Suprapubic skin (tissue), 4 donors: Measurements from ENCODE around the gene GHITM.

Experiments used
- CTCF ChIP-seq, 2 donors: fragments of 200-600 bp in 1 of 2; fragments of 450-650 bp in 1 of 2; sonication (generic) in 1 of 2; IDR thresholded peaks; one replicate each; pipeline ENCODE4 v1.5.1; 2016 to 2019; ENCODE audit warnings: antibody characterized with exemption in 2 of 2, mild to moderate bottlenecking in 1 of 2, moderate library complexity in 1 of 2
- EP300 ChIP-seq: sonication (generic); formaldehyde crosslinking; IDR thresholded peaks from one replicate; pipeline ENCODE4 v1.6.1; 2017; ENCODE audit warnings: antibody characterized with exemption
- POLR2AphosphoS5 ChIP-seq, 3 donors: sonication (generic); formaldehyde crosslinking; IDR thresholded peaks; one replicate each; pipeline ENCODE4 v1.6.1; 2017; ENCODE audit warnings: antibody characterized with exemption in 3 of 3

GRCh38 chr10:84156768-84157167 is 17.5 kb downstream of the GHITM start:
- no peak for TF ChIP-seq CTCF (IDR thresholded peaks at IDR 0.05)
- TF ChIP-seq POLR2AphosphoS5 (IDR thresholded peaks at IDR 0.05) = no peak
- no peak for TF ChIP-seq EP300
